Adrenal gland (tissue), 5 donors: ENCODE measurements around the gene ANKMY1.

ENCODE experiments used
- POLR2A ChIP-seq, 2 donors: fragments of 450-650 bp; IDR thresholded peaks; one replicate each; pipeline ENCODE4 v1.6.1; 2017; ENCODE audit warnings: antibody characterized with exemption in 2 of 2, mild to moderate bottlenecking in 2 of 2, moderate library complexity in 1 of 2
- TF ChIP-seq, protein P1 (sequence below), 6 experiments: fragments of 450-650 bp in 4 of 6; fragments of 200-600 bp in 2 of 6; sonication (generic) in 1 of 6; IDR thresholded peaks; 1 replicate in 5 of 6; 2 replicates in 1 of 6; pipeline versions ENCODE4 v1.5.1 to v1.8.0; 2016 to 2021; ENCODE audit warnings: antibody characterized with exemption in 6 of 6, mild to moderate bottlenecking in 2 of 6, moderate library complexity in 1 of 6
- donor health status: DM: no; HTN: no; CAD: no.

- TF ChIP-seq, protein P1, sequence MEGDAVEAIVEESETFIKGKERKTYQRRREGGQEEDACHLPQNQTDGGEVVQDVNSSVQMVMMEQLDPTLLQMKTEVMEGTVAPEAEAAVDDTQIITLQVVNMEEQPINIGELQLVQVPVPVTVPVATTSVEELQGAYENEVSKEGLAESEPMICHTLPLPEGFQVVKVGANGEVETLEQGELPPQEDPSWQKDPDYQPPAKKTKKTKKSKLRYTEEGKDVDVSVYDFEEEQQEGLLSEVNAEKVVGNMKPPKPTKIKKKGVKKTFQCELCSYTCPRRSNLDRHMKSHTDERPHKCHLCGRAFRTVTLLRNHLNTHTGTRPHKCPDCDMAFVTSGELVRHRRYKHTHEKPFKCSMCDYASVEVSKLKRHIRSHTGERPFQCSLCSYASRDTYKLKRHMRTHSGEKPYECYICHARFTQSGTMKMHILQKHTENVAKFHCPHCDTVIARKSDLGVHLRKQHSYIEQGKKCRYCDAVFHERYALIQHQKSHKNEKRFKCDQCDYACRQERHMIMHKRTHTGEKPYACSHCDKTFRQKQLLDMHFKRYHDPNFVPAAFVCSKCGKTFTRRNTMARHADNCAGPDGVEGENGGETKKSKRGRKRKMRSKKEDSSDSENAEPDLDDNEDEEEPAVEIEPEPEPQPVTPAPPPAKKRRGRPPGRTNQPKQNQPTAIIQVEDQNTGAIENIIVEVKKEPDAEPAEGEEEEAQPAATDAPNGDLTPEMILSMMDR (IDR thresholded peaks at IDR 0.05), result no peak
- no peak for TF ChIP-seq POLR2A (IDR thresholded peaks at IDR 0.05)
These were observed 27.6 kb downstream of the ANKMY1 start for GRCh38 chr2:240530181-240530580.
